Hematopoietic multipotent progenitor cell treated with erythropoietin and hydrocortisone succinate and interleukin-3 and kit ligand, for 6 days (in vitro differentiated cells): ENCODE measurements around the gene KIRREL3.

ENCODE experiments used
- DNase-seq: peaks from one replicate; pipeline ENCODE4 v3.0.0-alpha.2; 2015

Gene KIRREL3

DNA sequence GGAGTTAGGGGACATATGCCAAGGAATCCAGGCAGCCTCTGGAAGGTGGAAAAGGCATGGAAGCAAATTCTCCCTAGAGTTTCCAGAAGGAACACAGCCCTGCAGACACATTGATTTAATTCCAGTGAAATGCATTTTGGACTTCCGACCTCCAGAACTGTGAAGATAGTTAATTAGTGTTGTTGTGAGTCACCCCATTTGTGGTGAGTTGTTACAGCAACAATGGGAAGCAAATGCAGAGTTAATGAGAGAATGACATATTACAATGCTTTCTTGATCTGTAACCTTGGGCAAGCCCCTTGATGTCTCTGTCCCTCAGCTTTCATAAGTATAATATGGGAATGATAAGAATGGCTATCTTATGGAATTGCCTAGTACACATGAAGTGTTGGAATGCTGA, 178.7 kb downstream of the KIRREL3 start:
- DNase-seq, result no peak

DNA sequence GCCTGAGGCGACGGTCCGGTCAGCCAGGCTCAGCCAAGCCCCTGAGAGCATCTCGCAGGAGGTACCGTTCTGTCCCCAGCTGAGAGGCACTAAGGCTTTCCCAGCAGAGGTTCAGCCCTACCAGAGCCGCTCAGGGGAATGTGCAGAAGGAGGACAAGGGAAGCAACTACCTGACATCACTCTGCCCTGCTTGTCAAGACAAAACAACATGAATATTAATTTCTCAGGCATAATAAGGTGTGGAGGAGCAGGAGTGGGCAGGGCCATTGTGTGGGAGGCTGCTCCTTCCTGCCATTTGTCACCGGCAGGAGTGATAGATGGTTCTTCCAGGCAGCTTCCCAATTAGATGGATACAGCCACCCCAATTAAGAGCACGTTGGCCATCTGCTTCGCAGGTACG, 181.4 kb downstream of the KIRREL3 start:
- no peak for DNase-seq

DNA sequence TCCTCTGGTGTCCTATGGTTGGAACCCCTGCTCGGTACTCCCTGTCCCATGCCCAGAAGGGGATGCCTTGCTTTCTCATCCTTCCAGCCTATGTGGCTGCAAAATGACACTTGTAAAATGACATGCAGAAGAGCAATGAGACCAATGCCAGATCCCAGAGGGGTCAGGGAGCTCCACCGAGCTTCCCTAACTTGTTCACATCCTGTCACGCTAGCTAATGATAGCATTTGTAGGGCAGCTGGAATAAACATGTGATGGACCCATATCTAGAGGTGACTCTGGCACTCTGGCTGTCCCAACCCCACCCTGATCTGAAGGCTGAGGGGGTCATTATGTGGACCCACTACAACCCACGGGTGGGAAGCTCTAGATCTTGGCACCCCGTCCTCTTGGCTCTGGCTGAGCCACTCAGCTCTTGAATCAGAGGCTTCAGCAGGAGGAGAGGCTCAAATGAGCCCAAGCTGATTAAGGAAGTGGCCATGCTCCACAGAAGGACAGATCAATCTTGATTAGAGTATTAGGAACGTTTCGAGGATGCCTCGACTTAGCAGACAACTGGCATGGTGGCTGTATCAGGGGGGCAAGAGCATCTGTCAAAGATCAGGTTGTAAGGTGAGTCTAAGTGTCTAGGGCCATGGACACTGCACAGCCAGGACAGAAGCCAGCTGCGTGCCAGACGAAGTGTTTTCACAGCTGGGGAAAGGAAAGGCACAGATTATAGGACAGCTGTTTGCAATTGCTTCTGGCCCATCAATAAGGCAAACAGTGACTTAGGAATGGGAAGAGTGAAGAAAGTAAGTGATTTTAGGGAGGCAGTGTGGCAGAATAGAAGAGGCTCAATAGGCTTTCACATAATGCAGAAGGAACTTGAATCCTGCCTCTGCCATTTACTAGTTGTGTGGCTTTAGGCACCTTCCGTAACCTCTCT, 182.8 kb downstream of the KIRREL3 start:
- DNase-seq, result no peak

DNA sequence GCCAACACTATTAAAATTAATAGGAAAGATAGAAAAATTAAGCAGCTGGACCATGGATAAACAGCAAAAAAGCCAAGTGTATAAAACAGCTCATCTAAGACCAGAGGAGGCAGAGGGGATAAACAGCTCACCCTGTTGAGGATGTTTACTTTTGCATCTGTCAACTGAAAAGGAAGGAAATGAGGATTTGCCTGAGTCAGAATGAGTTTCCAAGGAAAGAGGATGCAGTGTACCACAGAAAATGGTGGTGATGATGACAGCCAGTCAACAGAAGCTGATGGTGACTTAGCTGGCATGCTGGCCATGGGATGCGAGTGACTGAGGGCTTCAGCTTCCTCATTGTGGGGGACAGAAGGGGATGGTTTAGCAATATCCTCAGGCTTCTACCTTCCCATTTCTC, 183.5 kb downstream of the KIRREL3 start:
- DNase-seq, result no peak

DNA sequence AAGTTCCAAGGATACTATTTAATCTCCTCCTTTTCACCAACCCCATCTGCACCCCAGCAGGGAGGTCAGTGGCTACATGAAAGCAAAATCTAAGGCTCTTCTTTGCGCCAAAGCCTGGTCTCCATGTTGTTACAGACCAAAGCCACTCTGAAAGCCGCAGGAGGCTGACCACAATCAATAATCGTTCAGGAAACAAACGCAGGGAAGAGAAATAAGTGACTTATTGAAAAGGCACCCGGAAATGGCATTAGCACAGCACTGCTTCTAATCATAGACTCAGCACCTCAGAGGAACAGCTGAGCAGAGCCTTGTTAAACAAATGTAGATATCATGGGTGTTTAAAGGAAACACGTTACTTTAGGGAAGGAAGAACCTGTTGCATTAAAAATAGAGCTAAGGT, 183.9 kb downstream of the KIRREL3 start:
- DNase-seq, result no peak

DNA sequence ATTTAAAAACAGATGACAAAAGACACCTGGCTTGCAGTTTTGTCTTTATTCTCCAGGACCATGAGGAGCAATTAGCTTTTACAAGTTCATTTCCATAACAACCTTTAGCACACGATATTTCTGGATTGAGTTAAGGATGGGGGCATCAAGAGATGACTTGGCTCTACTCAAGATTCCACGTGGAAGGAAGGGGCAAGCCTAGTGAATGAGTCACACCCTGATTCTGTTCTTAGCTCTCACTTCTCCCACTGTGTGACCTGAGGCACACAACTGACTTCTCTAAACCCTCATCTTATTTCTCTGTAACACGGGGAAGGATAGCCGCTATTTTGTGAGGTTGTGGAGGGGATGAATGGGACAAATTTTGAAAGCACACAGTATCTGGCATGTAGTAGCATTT, 185.5 kb downstream of the KIRREL3 start:
- no peak for DNase-seq

DNA sequence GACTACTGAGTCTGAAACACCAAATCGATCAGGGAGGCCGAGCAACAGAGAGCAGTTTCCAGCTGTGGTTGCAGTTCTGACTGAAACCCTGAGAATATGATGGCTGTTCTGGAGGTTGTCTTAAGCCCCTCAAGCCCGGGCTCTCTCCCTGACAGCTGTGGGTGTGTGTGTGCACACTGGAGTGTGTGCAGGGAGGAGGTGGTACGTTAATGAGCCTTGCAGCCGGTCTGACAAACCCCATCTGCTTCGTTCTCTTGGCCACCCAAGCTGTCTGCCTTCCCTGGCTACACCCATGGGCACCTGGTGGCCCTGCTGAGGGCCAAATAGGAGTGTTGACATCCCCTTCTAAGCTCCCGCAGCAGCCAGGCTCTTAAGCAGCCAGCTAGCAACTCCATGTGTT, 189.8 kb downstream of the KIRREL3 start:
- DNase-seq, result no peak

DNA sequence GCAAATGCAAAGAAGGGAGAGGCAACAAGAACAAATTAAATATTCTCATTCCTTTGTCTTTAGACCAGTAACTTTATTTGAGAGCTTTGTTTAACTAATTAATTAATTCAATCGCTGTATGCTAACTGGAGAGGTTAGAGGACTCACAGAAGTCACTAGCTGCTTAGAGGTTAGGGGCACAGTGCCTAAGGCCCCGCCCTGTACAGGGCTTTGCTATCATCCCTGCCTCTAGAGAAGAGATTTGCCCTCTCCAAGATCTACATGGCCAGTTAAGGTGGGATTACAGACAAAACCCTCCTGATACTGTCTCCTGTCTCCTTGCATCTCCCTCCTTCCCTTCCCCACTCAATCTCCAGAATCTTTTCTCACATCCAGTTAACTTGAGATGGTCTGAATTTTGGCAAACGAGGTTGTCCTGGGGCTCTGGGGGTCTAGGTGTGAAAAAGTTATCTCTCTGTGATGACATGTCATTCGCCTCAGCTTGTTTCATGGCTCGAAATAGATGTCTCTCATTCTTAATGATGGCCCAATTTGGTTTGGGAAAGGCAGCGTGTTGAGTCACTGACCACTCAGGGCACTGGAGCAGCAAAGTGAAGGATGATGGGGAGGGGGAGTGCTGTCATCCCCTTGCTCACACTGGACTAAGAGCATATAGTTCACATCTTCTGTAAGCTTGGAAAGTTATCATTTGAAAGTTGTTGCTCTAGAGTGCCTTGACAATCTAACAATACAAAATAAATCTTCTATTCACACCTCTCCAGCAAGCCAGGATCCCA, 190.9 kb downstream of the KIRREL3 start:
- no peak for DNase-seq

DNA sequence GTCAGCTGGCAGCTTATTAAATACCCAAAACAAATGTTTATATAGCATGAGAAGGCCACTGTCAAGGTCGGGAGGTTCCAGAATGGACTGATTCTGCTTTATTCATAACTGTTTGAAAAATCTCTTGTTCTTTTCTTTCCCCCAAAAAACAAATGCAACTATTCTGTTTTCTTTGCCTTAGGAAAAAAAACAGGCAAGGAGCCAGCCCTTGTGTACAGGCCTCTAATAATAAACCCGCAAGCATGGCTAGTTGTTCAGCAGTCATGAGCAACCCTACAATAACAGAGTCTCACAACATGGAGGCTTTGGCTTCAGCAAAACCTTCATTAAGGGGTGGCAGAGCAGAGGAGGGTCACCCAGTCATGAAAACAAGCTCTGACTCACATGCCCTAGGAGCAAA, 191.7 kb downstream of the KIRREL3 start:
- no peak for DNase-seq

DNA sequence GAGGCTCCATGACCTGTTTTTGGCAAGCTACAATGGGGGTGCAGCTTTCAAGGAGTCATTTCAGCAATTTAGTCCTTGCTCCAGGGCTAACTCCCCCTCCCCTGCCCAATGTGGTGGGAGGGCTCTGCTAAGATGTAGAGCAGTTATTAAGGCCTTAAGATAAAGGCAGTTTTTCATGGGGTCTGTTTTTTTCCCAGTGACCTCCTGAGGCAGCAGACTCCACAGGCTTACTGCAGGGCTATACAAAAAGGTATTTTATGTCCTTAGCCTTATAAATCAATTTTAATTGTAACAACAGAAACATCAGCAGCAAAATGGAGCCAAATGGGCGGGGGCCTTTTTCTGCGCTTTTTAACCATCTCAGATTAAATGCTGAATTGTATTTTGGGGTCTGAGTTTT, 192.3 kb downstream of the KIRREL3 start:
- no peak for DNase-seq

DNA sequence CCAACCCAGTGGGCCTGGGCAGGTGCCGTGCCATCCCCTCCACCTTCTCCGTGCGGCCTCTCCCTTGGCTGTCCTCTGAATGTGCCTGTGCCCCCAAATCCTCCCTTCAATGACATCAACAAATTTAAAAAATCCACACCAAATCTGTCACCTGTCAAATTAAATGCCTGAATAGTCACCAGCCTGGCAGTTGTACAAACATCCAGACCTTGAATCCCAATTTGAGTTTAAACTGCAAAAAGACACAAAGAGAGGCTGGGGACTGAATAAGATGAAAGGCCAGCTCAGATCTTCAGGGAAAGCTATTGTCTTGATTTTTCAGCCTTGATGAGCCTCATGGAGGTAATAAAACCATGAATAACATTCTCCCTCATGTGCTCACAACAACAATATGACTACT, 194.7 kb downstream of the KIRREL3 start:
- DNase-seq, result no peak

DNA sequence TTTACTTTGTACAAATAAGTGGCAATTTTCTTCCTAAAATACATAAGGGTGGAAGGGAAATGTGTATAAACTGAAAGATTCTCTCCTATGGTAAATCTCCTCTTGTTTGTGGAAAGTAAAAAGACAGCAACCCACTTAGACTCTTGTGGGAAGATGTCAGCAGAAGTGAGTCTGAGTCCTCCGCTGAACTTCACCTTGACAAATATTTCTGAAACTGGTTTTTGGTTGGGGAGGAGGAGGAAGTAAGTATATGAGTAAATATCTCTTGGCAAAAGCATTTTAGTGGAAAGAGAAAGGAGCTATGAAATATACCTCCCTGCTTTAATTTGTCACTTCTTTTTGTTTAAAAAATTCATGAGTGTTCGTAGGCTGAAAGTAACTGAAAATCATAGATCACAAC, 196.2 kb downstream of the KIRREL3 start:
- DNase-seq, result no peak

DNA sequence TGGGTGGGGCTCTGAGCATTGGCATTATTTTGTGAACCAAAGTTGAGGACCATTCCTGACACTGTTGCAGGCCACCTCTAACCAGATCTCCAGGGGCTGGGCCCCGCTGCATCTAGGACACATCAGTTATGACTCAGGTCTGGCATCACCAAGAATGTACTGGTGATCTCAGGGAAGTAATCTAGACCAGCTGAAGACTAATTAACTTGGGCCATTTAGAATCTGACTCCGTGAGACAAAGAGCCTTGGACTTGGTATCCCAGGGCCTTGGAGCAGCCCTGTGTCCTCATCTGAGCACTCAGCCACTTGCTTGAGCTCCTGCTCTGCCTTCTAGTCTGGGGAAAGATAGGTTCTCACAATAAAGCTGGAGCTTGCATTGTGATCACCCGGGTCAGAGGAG, 200.6 kb downstream of the KIRREL3 start:
- no peak for DNase-seq

DNA sequence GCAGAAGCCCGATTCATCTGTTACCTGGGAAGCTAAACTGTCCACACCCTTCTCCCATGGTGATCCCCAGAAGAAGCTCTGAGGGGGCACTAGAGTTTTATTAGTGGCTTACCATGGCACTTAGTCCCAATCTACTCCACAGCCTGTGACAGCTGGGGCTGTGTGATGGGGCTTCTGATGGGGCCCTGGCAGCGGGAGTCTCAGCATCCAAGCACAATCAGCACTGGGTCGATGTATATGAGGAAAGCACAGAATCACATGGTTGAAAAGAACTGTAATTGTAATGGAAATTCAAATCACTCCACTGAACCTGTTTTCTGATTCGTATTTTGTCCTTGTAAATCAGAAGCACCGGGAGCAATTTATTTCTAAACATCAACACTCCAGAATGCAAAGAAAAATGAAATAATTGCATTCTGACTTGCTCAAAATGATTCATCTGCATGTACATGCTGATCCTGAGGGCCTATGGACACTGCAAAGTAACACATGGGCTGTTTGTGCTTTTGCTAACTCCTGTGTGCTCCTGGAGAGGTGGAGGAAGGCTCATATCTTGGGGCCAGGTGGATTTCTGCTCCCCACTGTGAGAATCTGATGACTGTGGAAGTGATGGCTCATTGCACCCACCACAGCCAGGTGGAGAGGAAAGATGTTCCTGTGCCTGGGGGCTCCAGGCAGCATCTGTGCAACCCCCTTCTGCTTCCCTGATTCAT, 203.0 kb downstream of the KIRREL3 start:
- no peak for DNase-seq

DNA sequence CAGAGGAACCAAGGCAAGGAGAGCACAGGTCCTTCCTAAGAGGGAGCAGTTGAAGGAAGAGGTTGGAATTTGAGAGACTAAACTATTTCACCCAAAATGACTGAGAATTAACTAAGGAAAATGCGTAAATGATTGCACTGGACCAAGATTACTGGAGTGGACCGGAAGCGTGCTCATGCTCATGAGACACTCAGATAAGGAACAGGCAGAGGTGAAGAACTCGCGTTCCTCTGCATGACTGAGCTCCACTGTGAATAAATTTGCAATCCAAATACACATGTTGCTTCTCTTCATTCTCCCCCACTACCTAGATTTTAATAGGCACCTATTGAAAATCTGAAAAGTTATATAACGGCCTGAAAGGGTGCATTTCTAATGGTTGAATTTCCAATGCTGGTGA, 207.0 kb downstream of the KIRREL3 start:
- DNase-seq, result no peak

DNA sequence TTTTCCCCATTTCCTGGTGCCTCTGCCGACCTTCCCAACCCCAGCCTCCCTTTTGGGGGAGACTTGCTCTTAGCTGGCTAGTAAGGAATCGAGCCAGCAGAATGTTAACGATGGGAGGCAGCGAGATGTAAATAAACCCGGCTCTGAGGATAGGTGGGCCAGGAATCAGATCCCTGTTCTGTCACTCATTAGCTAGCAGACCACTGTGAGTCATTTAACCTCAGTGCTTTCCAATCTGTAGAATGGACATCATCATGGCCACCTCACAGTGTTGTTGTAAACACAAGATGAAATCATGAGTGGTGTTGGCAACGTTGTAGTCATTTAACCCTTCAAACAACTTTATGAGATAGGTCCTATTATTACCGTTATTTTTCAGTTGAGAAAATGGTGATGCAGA, 208.6 kb downstream of the KIRREL3 start:
- no peak for DNase-seq

DNA sequence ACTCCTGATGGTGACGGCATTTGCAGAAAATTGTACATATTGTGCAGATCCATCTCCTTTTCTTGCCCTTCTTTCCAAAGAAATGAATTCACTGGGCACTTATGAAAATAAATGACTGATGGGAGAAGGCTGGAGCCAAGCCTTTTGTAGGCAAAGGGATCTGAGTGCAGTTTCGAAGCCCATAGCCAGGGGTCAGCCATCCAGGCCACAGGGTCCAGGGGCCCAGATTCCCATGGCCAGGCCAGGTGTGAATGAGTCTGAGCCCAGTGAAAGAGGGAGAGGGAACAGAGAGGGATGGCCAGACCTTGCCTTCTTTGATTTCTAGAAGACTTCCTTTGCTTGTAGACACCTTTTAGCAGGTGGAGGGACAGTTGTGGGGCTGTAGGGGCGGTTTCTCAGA, 209.1 kb downstream of the KIRREL3 start:
- DNase-seq, result no peak

DNA sequence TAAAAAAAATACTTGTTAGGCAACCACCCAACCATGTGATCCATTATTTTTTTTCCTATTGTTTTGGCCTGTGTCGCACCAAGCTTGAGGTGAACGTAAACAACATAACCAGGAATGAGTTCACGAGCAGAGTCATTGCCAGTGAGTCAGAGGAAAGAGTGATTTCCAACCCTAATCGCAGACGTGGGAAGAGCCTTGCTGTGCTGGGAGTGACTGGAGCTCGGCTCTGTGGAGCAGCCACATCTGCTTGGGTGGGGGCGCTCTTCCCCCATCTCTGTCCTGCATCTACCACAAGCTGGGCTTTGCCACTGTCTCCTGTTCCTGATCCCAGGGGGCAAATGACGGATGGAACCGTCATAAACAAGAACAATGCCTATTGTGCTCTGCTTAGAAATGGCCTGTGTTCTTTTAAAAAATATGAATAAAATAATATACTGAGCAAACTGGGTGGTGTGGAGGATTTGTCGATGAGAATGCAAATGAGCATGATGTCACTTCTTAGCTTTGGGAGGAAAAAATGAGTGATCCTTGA, 210.0 kb downstream of the KIRREL3 start:
- DNase-seq, result no peak

DNA sequence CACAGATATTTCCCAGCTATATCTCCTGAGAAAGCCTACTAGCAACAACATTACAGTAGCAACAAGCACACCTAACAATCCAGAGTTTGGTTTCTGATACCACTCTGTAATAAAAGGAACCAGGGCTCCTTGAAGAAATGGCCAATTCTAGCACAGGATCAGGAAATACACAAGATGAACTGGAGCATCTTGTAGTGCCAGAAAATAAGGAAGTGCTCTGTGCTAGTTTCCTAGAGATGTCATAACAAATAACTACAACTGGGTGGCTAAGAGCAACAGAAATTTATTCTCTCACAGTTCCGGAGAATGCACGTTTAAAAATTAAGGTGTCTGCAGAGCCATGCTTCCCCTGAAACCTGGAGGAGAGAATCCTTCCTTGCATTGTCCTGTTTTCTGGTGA, 217.8 kb downstream of the KIRREL3 start:
- no peak for DNase-seq

DNA sequence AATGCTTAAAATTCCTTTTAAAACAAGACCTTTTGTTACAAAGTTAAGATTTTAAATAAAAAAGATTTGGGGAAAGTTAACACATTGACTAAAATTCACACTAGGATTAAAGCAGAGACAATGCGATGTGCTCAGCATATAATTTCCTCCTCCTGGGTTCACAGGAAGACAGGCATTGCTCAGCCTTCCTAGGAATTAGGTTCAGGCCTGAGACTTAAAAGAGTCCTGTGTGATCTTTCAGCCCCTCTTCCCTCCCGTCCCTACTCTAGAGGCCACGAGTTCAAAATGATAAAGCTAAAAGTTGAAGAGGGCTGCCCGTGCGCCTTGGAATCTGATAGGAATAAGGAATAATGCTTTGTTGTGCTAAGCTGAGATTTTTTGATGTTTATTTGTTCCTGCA, 218.6 kb downstream of the KIRREL3 start:
- DNase-seq, result no peak

DNA sequence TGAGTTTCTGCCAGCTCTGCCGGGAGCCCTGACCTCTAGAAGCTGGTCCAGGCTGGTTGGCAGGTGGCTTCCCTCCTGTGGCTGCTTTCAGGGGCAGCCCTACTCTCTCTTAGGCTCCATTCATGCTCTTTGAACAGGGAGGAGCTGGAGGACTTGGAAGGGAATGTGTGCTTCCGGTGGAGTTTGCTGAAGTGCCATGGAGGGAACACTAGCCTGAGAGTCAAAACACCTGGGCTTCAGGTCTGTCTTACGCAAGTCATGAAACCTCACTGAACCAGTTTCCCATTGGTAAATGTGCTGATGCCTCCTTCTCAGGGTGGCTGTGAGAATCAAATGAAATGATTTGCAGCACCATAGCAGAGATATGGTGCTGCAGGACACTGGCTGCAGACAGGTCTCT, 224.5 kb downstream of the KIRREL3 start:
- DNase-seq, result no peak

DNA sequence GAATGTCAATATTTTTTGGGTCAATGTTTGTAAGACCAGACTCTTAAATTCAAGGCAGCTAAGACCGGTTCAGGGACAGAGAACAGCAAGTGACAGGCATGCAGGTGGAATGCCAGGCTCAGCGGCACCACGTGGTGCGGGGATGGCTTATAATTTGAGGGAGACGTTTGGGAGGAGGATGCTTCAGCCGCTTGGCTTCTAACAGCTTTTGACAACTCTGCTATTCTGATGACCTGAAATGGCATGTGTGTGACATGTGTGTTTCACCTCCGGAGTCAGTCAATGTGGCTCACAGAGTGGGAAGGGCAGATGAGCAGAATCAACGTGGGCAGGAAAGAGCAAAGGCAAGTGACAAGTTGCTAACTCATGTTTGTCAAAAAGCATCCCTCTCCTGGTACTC, 228.3 kb downstream of the KIRREL3 start:
- DNase-seq, result no peak

DNA sequence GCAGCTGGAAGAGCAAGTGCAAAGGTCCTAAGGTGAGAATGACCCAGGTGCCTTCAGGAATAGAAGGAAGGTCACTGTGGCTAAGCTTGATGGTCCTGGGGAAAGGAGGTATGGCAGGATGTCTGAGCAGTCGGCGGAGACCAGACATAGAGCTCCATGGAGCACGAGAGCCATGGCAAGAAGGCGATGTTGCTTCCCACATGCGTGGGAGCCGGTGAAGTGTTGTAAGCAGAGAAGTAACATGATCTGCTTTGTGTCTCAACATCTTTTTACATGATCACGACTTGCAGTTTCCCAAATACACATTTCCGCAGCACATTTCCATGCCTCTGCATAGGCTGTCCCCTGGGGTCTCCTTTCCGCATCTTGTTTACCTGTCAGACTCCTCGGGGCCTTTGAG, 231.9 kb downstream of the KIRREL3 start:
- DNase-seq, result no peak
